GM10847 (cell line): ENCODE measurements around the gene FAM184B.
A peak's percentile ranks its signal among the peaks of the same experiment; 100 is the strongest.

ENCODE experiments used
- POLR2A ChIP-seq: IDR thresholded peaks from 2 replicates; pipeline ENCODE4 v1.6.1; 2011; ENCODE audit not compliant: insufficient read length; ENCODE audit errors: extremely low read depth

The FAM184B gene

GRCh38 chr4:17781300-17782287 is at the start of gene FAM184B:
Gene FAM184B (minus strand): TSS chr4:17781621. CDS start chr4:17781299, 322 bp downstream.
- no peak for TF ChIP-seq POLR2A

GRCh38 chr4:17823871-17824669 is 42.6 kb upstream of the FAM184B start:
- no peak for TF ChIP-seq POLR2A

- no peak for TF ChIP-seq POLR2A
Measured at GRCh38 chr4:17817027-17817426, 35.6 kb upstream of the FAM184B start.

- TF ChIP-seq POLR2A = no peak
Measured at GRCh38 chr4:17816142-17816541, 34.7 kb upstream of the FAM184B start.

- TF ChIP-seq POLR2A = no peak
Measured at GRCh38 chr4:17814140-17814539, 32.7 kb upstream of the FAM184B start.

GRCh38 chr4:17812801-17813200 is 31.4 kb upstream of the FAM184B start:
- TF ChIP-seq POLR2A = no peak

GRCh38 chr4:17812125-17812524 is 30.7 kb upstream of the FAM184B start:
- no peak for TF ChIP-seq POLR2A

GRCh38 chr4:17811078-17811603 is 29.7 kb upstream of the FAM184B start:
- no peak for TF ChIP-seq POLR2A

GRCh38 chr4:17810260-17811077 is 29.0 kb upstream of the FAM184B start, which contains the start of the genes DCAF16 and NCAPG:
Gene DCAF16 (minus strand): TSS chr4:17810757. CDS start chr4:17804141, 6,616 bp downstream.
Gene NCAPG (plus strand): TSS chr4:17810979. CDS start chr4:17811078, 99 bp downstream.
- TF ChIP-seq POLR2A = peak; percentile 87

GRCh38 chr4:17809667-17810066 is 28.2 kb upstream of the FAM184B start:
- no peak for TF ChIP-seq POLR2A

GRCh38 chr4:17807446-17807845 is 26.0 kb upstream of the FAM184B start:
- no peak for TF ChIP-seq POLR2A

GRCh38 chr4:17805580-17806155 is 24.2 kb upstream of the FAM184B start:
- no peak for TF ChIP-seq POLR2A

- TF ChIP-seq POLR2A = no peak
Measured at GRCh38 chr4:17797808-17798207, 16.4 kb upstream of the FAM184B start.

- TF ChIP-seq POLR2A = no peak
Measured at GRCh38 chr4:17794730-17795129, 13.3 kb upstream of the FAM184B start.

- TF ChIP-seq POLR2A = no peak
Measured at GRCh38 chr4:17788956-17789355, 7.5 kb upstream of the FAM184B start.

- no peak for TF ChIP-seq POLR2A
Measured at GRCh38 chr4:17787315-17787714, 5.9 kb upstream of the FAM184B start.
